ENCODE data around the gene VAMP2.

DNA sequence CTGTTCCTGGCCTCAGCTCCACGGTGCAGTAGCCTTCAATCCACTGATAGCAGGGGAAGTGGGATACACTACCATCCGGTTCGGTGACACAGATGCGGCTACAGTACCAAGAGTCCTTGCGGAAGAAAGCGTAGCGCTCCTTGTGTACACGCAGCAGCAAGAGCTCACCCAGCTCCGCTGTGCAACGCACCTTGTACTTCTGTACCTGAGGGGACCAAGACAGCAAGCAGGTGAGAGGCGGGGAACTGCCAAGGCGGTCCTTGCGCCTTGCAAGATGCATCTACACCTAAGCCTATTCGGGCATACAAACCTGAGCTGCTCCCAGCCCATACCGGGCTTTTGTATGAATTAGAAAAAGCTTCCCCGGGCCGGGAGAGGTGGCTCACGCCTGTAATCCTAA, 46.0 kb downstream of the VAMP2 start:
- TF ChIP-seq, protein P1, sequence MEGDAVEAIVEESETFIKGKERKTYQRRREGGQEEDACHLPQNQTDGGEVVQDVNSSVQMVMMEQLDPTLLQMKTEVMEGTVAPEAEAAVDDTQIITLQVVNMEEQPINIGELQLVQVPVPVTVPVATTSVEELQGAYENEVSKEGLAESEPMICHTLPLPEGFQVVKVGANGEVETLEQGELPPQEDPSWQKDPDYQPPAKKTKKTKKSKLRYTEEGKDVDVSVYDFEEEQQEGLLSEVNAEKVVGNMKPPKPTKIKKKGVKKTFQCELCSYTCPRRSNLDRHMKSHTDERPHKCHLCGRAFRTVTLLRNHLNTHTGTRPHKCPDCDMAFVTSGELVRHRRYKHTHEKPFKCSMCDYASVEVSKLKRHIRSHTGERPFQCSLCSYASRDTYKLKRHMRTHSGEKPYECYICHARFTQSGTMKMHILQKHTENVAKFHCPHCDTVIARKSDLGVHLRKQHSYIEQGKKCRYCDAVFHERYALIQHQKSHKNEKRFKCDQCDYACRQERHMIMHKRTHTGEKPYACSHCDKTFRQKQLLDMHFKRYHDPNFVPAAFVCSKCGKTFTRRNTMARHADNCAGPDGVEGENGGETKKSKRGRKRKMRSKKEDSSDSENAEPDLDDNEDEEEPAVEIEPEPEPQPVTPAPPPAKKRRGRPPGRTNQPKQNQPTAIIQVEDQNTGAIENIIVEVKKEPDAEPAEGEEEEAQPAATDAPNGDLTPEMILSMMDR (conservative IDR thresholded peaks at IDR 0.05; ENCODE audit: low read length) = no peak
- TF ChIP-seq EZH2phosphoT487 (IDR thresholded peaks at IDR 0.05; ENCODE audit: borderline replicate concordance) = no peak

All from Loucy (cell line).